PC-3 (cell line): ENCODE data around the gene SULT4A1. TPM values are rescaled to one million over a fixed set of nuclear protein-coding genes. Genes with fewer than 3 reads are reported as not detected.

Experiments
- ATAC-seq: fragments of 200-7000 bp; cut with Tn5 transposase; 2 replicates; pipeline ENCODE4 v1.9.1; 2020; ENCODE audit warnings: mild to moderate bottlenecking, moderate library complexity
- BruUV-seq: library from RNA; stranded (reverse); fragments of 400-500 nt; replicated peaks from 2 replicates; lab custom pipeline; 2021; lab: Mats Ljungman, UMichigan
- CTCF ChIA-PET: fragments of 300-600 bp; sonication (Branson Sonifier 250); formaldehyde crosslinking; loops from one replicate; lab custom pipeline; 2022; ENCODE audit warnings: antibody characterized with exemption; lab: Charles Lee
- POLR2A ChIA-PET: fragments of 300-600 bp; sonication (Branson Sonifier 250); formaldehyde crosslinking; loops from one replicate; lab custom pipeline; 2022; ENCODE audit warnings: antibody characterized with exemption; ENCODE audit not compliant: unreplicated experiment; lab: Charles Lee
- DNase-seq: peaks from one replicate; pipeline ENCODE4 v3.0.0-alpha.2; 2015
- H2AFZ ChIP-seq: fragments of 300-600 bp; sonication (generic); 2 replicates; pipeline ENCODE4 v1.6.0; 2016; ENCODE audit warnings: antibody characterized with exemption, low read length
- H3F3A ChIP-seq: fragments of 300-600 bp; sonication (generic); one replicate; pipeline ENCODE4 v1.6.0; 2017; ENCODE audit warnings: antibody characterized with exemption, low read length, control low read depth, mild to moderate bottlenecking; ENCODE audit not compliant: unreplicated experiment
- H3K27ac ChIP-seq: fragments of 300-600 bp; sonication (generic); 2 replicates; pipeline ENCODE4 v1.5.1; 2016; ENCODE audit warnings: mild to moderate bottlenecking, low read length
- H3K27me3 ChIP-seq: fragments of 300-600 bp; sonication (generic); 2 replicates; pipeline ENCODE4 v1.6.1; 2016; ENCODE audit warnings: low read length, mixed read lengths
- H3K36me3 ChIP-seq: fragments of 300-600 bp; sonication (generic); 2 replicates; pipeline ENCODE4 v1.6.1; 2016; ENCODE audit warnings: low read depth, mixed run types, low read length, mixed read lengths
- H3K4me1 ChIP-seq: fragments of 300-600 bp; sonication (generic); 2 replicates; pipeline ENCODE4 v1.5.1; 2016; ENCODE audit warnings: low read length; ENCODE audit not compliant: insufficient read depth
- H3K4me2 ChIP-seq: fragments of 300-600 bp; sonication (generic); 2 replicates; pipeline ENCODE4 v1.6.0; 2016; ENCODE audit warnings: low read length
- H3K4me3 ChIP-seq: fragments of 300-600 bp; sonication (generic); 2 replicates; pipeline ENCODE4 v1.5.1; 2016; ENCODE audit warnings: mild to moderate bottlenecking, low read length, mixed read lengths
- H3K79me2 ChIP-seq: fragments of 300-600 bp; sonication (generic); 2 replicates; pipeline ENCODE4 v1.6.1; 2017; ENCODE audit warnings: low read length, mixed read lengths
- H3K9ac ChIP-seq: fragments of 300-600 bp; sonication (generic); 2 replicates; pipeline ENCODE4 v1.6.0; 2016; ENCODE audit warnings: mild to moderate bottlenecking, low read length
- H3K9me2 ChIP-seq: fragments of 300-600 bp; sonication (generic); replicated peaks from 2 replicates; pipeline ENCODE4 v1.6.1; 2016; ENCODE audit warnings: mixed run types, low read length, mixed read lengths
- H3K9me3 ChIP-seq: fragments of 300-600 bp; sonication (generic); 2 replicates; pipeline ENCODE4 v1.6.1; 2016; ENCODE audit warnings: low read length, mixed read lengths
- H4K20me1 ChIP-seq: fragments of 300-600 bp; sonication (generic); 2 replicates; pipeline ENCODE4 v1.6.1; 2016; ENCODE audit warnings: low read length, mixed read lengths
- EZH2 ChIP-seq: fragments of 300-600 bp; sonication (generic); IDR thresholded peaks from one replicate; pipeline ENCODE4 v1.6.1; 2017; ENCODE audit warnings: antibody characterized with exemption, mild to moderate bottlenecking, low read length; ENCODE audit not compliant: unreplicated experiment
- EZH2phosphoT487 ChIP-seq: fragments of 300-600 bp; sonication (generic); IDR thresholded peaks from 2 replicates; pipeline ENCODE4 v1.6.1; 2018; ENCODE audit warnings: mild to moderate bottlenecking, antibody characterized with exemption, low read length, borderline replicate concordance
- intact Hi-C: fragments of 100-400 bp; cut with micrococcal nuclease; formaldehyde crosslinking; loops from 2 replicates; pipeline ENCODE4 v1.9.0; 2023
- total RNA-seq: library from RNA; depleted of rRNA; stranded (reverse); fragments of >200 nt; gene quantifications from 2 replicates; pipeline ENCODE4 v1.2.3, GENCODE V29; 2014
- TF ChIP-seq, protein P1 (sequence below): fragments of 300-600 bp; sonication (generic); conservative IDR thresholded peaks from 2 replicates; pipeline ENCODE4 v1.5.1; 2017; ENCODE audit warnings: antibody characterized with exemption, low read depth, mild to moderate bottlenecking, low read length

SULT4A1 gene
- total RNA-seq, 1 experiment from 2014 or later, result not detected

GRCh38 chr22:43894122-43894521 lies 31.8 kb upstream of the SULT4A1 start:
- ChIA-PET POLR2A (no interaction called here), CTCF (no interaction called here)
- H3F3A ChIP-seq, result no peaks in the 10 kb centered on the region
- H3K4me3 ChIP-seq, result no peak overlapping the region
- H3K4me1 ChIP-seq, result peaks cover 12% of the 10 kb centered on the region
- no peaks in the 10 kb centered on the region for H4K20me1 ChIP-seq
- no peak for DNase-seq
- H3K9me2 ChIP-seq, result no peaks in the 10 kb centered on the region
- H3K27me3 ChIP-seq, result peaks cover 27% of the 10 kb centered on the region
- H3K4me2 ChIP-seq, result no peak overlapping the region
- no peaks in the 10 kb centered on the region for H3K36me3 ChIP-seq
- no peak overlapping the region for H3K9ac ChIP-seq
- ATAC-seq, result no peak
- intact Hi-C loops, result no loop called here
- BruUV-seq, result no TSS peak
- no peak for TF ChIP-seq EZH2
- no peaks in the 10 kb centered on the region for H3K9me3 ChIP-seq
- H3K79me2 ChIP-seq, result no peaks in the 10 kb centered on the region
- H2AFZ ChIP-seq, result no peak overlapping the region
- no peak overlapping the region for H3K27ac ChIP-seq

GRCh38 chr22:43893266-43893665 lies 31.0 kb upstream of the SULT4A1 start:
- H4K20me1 ChIP-seq, result no peaks in the 10 kb centered on the region
- no peaks in the 10 kb centered on the region for H3K79me2 ChIP-seq
- no peak overlapping the region for H2AFZ ChIP-seq
- intact Hi-C loops, result no loop called here
- H3K4me3 ChIP-seq, result no peak overlapping the region
- TF ChIP-seq, protein P1, sequence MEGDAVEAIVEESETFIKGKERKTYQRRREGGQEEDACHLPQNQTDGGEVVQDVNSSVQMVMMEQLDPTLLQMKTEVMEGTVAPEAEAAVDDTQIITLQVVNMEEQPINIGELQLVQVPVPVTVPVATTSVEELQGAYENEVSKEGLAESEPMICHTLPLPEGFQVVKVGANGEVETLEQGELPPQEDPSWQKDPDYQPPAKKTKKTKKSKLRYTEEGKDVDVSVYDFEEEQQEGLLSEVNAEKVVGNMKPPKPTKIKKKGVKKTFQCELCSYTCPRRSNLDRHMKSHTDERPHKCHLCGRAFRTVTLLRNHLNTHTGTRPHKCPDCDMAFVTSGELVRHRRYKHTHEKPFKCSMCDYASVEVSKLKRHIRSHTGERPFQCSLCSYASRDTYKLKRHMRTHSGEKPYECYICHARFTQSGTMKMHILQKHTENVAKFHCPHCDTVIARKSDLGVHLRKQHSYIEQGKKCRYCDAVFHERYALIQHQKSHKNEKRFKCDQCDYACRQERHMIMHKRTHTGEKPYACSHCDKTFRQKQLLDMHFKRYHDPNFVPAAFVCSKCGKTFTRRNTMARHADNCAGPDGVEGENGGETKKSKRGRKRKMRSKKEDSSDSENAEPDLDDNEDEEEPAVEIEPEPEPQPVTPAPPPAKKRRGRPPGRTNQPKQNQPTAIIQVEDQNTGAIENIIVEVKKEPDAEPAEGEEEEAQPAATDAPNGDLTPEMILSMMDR, result no peak
- TF ChIP-seq EZH2 (no peak), EZH2phosphoT487 (no peak)
- no peaks in the 10 kb centered on the region for H3F3A ChIP-seq
- H3K9me3 ChIP-seq, result no peaks in the 10 kb centered on the region
- H3K27ac ChIP-seq, result no peak overlapping the region
- H3K36me3 ChIP-seq, result no peaks in the 10 kb centered on the region
- CTCF ChIA-PET, result no interaction called here
- peaks cover 27% of the 10 kb centered on the region for H3K27me3 ChIP-seq
- no peak overlapping the region for H3K9ac ChIP-seq
- POLR2A ChIA-PET, result no interaction called here
- no TSS peak for BruUV-seq
- H3K9me2 ChIP-seq, result no peaks in the 10 kb centered on the region
- H3K4me2 ChIP-seq, result no peak overlapping the region
- DNase-seq (no peak), ATAC-seq (no peak)
- peaks cover 10% of the 10 kb centered on the region for H3K4me1 ChIP-seq

- H3K9ac ChIP-seq, result no peak overlapping the region
- no peak overlapping the region for H3K27ac ChIP-seq
- peaks cover 27% of the 10 kb centered on the region for H3K27me3 ChIP-seq
- no peaks in the 10 kb centered on the region for H3K9me3 ChIP-seq
- no peak overlapping the region for H3K4me2 ChIP-seq
- no peaks in the 10 kb centered on the region for H3K9me2 ChIP-seq
- DNase-seq, result no peak
- H3K4me3 ChIP-seq, result no peak overlapping the region
- no peaks in the 10 kb centered on the region for H3F3A ChIP-seq
- H3K79me2 ChIP-seq, result no peaks in the 10 kb centered on the region
- no TSS peak for BruUV-seq
- no peak for ATAC-seq
- H4K20me1 ChIP-seq, result no peaks in the 10 kb centered on the region
- CTCF ChIA-PET, result no interaction called here
- POLR2A ChIA-PET, result no interaction called here
- H2AFZ ChIP-seq, result no peak overlapping the region
- H3K36me3 ChIP-seq, result no peaks in the 10 kb centered on the region
- peaks cover 1% of the 10 kb centered on the region; the same call in 1 of the 2 replicates for H3K4me1 ChIP-seq
- intact Hi-C loops, result no loop called here
- no peak for TF ChIP-seq EZH2phosphoT487
- TF ChIP-seq, protein P1, result no peak
- TF ChIP-seq EZH2, result no peak
Observed at GRCh38 chr22:43892183-43892894, 30.0 kb upstream of the SULT4A1 start.
